GM06990 (cell line): Measurements from ENCODE around the gene SRGAP3.

ENCODE experiments used
- DNase-seq: peaks from one replicate; pipeline ENCODE4 v3.0.0-alpha.2; 2011; ENCODE audit not compliant: insufficient read length; ENCODE audit errors: extremely low read depth
- H3K27me3 ChIP-seq: replicated peaks from 2 replicates; pipeline ENCODE4 v1.6.0; 2011; ENCODE audit warnings: low read length; ENCODE audit not compliant: control insufficient read depth, insufficient read depth
- H3K36me3 ChIP-seq: 2 replicates; pipeline ENCODE4 v1.5.1; 2011; ENCODE audit warnings: low read length; ENCODE audit not compliant: control insufficient read depth, insufficient read depth
- H3K4me3 ChIP-seq: replicated peaks from 2 replicates; pipeline ENCODE4 v1.5.1; 2011; ENCODE audit warnings: low read depth, mild to moderate bottlenecking, control low read depth, low read length
- CTCF ChIP-seq: IDR thresholded peaks from 2 replicates; pipeline ENCODE4 v1.5.1; 2011; ENCODE audit warnings: low read length, control low read depth, mild to moderate bottlenecking, inconsistent platforms; ENCODE audit not compliant: insufficient read depth, poor library complexity, severe bottlenecking

The SRGAP3 gene

DNA sequence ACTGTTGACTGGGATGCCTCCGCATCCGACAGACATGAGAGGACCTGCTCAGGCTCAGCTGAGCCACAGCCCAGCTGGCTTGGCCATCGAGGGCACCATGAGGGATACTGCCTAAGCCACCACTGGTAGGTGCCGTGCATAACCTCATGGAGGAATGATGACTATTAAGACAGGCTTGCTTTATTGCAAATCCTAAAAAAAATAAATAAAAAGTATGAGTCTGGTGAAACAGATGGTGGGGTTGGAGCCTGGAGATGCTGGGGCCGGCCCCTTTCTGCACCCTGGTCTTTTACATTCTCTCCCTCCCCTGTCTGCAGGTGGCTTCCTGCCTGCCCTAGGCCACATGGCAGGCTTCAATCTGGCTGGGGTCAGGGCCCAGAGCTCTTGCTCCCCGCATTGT, 262.2 kb downstream of the SRGAP3 start:
- no peaks in the 10 kb centered on the region for H3K36me3 ChIP-seq
- no peak for TF ChIP-seq CTCF

GRCh38 chr3:8986741-8987140, 262.7 kb downstream of the SRGAP3 start:
- no peak for DNase-seq
- no peaks in the 10 kb centered on the region for H3K27me3 ChIP-seq
- no peaks in the 10 kb centered on the region for H3K36me3 ChIP-seq
- TF ChIP-seq CTCF, result no peak
- no peak overlapping the region for H3K4me3 ChIP-seq

More for the DNA sequence above, 262.2 kb downstream of the SRGAP3 start:
- H3K27me3 ChIP-seq, result no peaks in the 10 kb centered on the region
- no peak overlapping the region for H3K4me3 ChIP-seq
- no peak for DNase-seq

- DNase-seq, result no peak
- Histone ChIP-seq H3K27me3 (no peaks in the 10 kb centered on the region), H3K4me3 (no peak overlapping the region), H3K36me3 (no peaks in the 10 kb centered on the region)
- TF ChIP-seq CTCF, result no peak
Observed at GRCh38 chr3:8985876-8986275, 263.6 kb downstream of the SRGAP3 start.

GRCh38 chr3:8985411-8985831, 264.0 kb downstream of the SRGAP3 start:
- Histone ChIP-seq H3K4me3 (no peak overlapping the region), H3K27me3 (no peaks in the 10 kb centered on the region), H3K36me3 (no peaks in the 10 kb centered on the region)
- DNase-seq, result no peak
- TF ChIP-seq CTCF, result no peak

GRCh38 chr3:8984526-8984925, 264.9 kb downstream of the SRGAP3 start:
- TF ChIP-seq CTCF, result no peak
- Histone ChIP-seq H3K27me3 (no peaks in the 10 kb centered on the region), H3K36me3 (no peaks in the 10 kb centered on the region), H3K4me3 (no peak overlapping the region)
- DNase-seq, result no peak

GRCh38 chr3:8984081-8984480, 265.4 kb downstream of the SRGAP3 start:
- Histone ChIP-seq H3K27me3 (no peaks in the 10 kb centered on the region), H3K4me3 (no peak overlapping the region), H3K36me3 (no peaks in the 10 kb centered on the region)
- TF ChIP-seq CTCF, result no peak
- DNase-seq, result no peak
